ENCODE data around the gene ARHGAP6.

Gene ARHGAP6

GRCh38 chrX:11464380-11464779, 201.3 kb downstream of the ARHGAP6 start:
- ChIA-PET CTCF (interaction anchor here (0.9 kb wide), 1 partner anchor 20 kb away, joined by 3 read pairs; no protein-coding TSS in a partner anchor), POLR2A (no interaction called here)

GRCh38 chrX:11462648-11463047, 203.1 kb downstream of the ARHGAP6 start:
- no peaks in the 10 kb centered on the region for H3K36me3 ChIP-seq (ENCODE audit: control insufficient read depth in 4 of 4, insufficient read depth in 4 of 4, low read length in 3 of 4)
- ChIA-PET CTCF (interaction anchor here (1.6 kb wide), 1 partner anchor 12 kb away, joined by 3 read pairs; no protein-coding TSS in a partner anchor), POLR2A (no interaction called here)
- H3K4me1 ChIP-seq (ENCODE audit: control extremely low read depth in 1 of 4, control insufficient read depth in 4 of 4, insufficient read depth in 4 of 4, low read length in 3 of 4): no peaks in the 10 kb centered on the region
- 67% methylated on average over 2 of the region's 2 CpGs for WGBS (ENCODE audit: insufficient coverage)
- H3K4me3 ChIP-seq (ENCODE audit: control insufficient read depth in 1 of 7, extremely low read depth in 1 of 7, insufficient read depth in 4 of 7, low read depth in 2 of 7, low read length in 6 of 7): no peak overlapping the region
- DNase-seq: no peak
- H3K27me3 ChIP-seq (replicated peaks in 2 of 5; ENCODE audit: control insufficient read depth in 4 of 5, insufficient read depth in 5 of 5, low read length in 4 of 5): peaks cover 0 to 1% (median 0%) of the 10 kb centered on the region in 5 experiments
- no peak overlapping the region for H3K27ac ChIP-seq (ENCODE audit: insufficient read depth in 1 of 2, low read depth in 1 of 2, low read length in 2 of 2, poor library complexity in 1 of 2, severe bottlenecking in 2 of 2)
- no peaks in the 10 kb centered on the region for H3K9me3 ChIP-seq (ENCODE audit: control extremely low read depth in 1 of 5, control insufficient read depth in 4 of 5, insufficient read depth in 2 of 5, low read depth in 1 of 5, low read length in 4 of 5)

More at GRCh38 chrX:11464380-11464779, 201.3 kb downstream of the ARHGAP6 start:
- peak in 2 of 3 donors; percentile 7 to 39 for DNase-seq
- peaks cover 0 to 1% (median 0%) of the 10 kb centered on the region in 5 experiments for H3K27me3 ChIP-seq (replicated peaks in 2 of 5; ENCODE audit: control insufficient read depth in 4 of 5, insufficient read depth in 5 of 5, low read length in 4 of 5)
- no peaks in the 10 kb centered on the region for H3K9me3 ChIP-seq (ENCODE audit: control extremely low read depth in 1 of 5, control insufficient read depth in 4 of 5, insufficient read depth in 2 of 5, low read depth in 1 of 5, low read length in 4 of 5)
- H3K27ac ChIP-seq (ENCODE audit: insufficient read depth in 1 of 2, low read depth in 1 of 2, low read length in 2 of 2, poor library complexity in 1 of 2, severe bottlenecking in 2 of 2): peak overlapping the region in 1 of 2 experiments; percentile 43
- no peak overlapping the region for H3K4me3 ChIP-seq (ENCODE audit: control insufficient read depth in 1 of 7, extremely low read depth in 1 of 7, insufficient read depth in 4 of 7, low read depth in 2 of 7, low read length in 6 of 7)
- H3K4me1 ChIP-seq (ENCODE audit: control extremely low read depth in 1 of 4, control insufficient read depth in 4 of 4, insufficient read depth in 4 of 4, low read length in 3 of 4): no peaks in the 10 kb centered on the region
- WGBS (ENCODE audit: insufficient coverage): 56% methylated on average over 1 of the region's 1 CpG
- H3K36me3 ChIP-seq (ENCODE audit: control insufficient read depth in 4 of 4, insufficient read depth in 4 of 4, low read length in 3 of 4): no peaks in the 10 kb centered on the region

GRCh38 chrX:11462136-11462535, 203.6 kb downstream of the ARHGAP6 start:
- no peak overlapping the region for H3K27ac ChIP-seq (ENCODE audit: insufficient read depth in 1 of 2, low read depth in 1 of 2, low read length in 2 of 2, poor library complexity in 1 of 2, severe bottlenecking in 2 of 2)
- H3K27me3 ChIP-seq (replicated peaks in 2 of 5; ENCODE audit: control insufficient read depth in 4 of 5, insufficient read depth in 5 of 5, low read length in 4 of 5): peaks cover 0 to 1% (median 0%) of the 10 kb centered on the region in 5 experiments
- H3K4me3 ChIP-seq (ENCODE audit: control insufficient read depth in 1 of 7, extremely low read depth in 1 of 7, insufficient read depth in 4 of 7, low read depth in 2 of 7, low read length in 6 of 7): no peak overlapping the region
- H3K36me3 ChIP-seq (ENCODE audit: control insufficient read depth in 4 of 4, insufficient read depth in 4 of 4, low read length in 3 of 4): no peaks in the 10 kb centered on the region
- DNase-seq: no peak
- ChIA-PET CTCF (interaction anchor here (1.4 to 1.6 kb wide), 2 partner anchors 13 to 42 kb away, joined by 3 read pairs; no protein-coding TSS in a partner anchor), POLR2A (no interaction called here)
- H3K4me1 ChIP-seq (ENCODE audit: control extremely low read depth in 1 of 4, control insufficient read depth in 4 of 4, insufficient read depth in 4 of 4, low read length in 3 of 4): no peaks in the 10 kb centered on the region
- WGBS (ENCODE audit: insufficient coverage): 53% methylated on average over 2 of the region's 5 CpGs
- no peaks in the 10 kb centered on the region for H3K9me3 ChIP-seq (ENCODE audit: control extremely low read depth in 1 of 5, control insufficient read depth in 4 of 5, insufficient read depth in 2 of 5, low read depth in 1 of 5, low read length in 4 of 5)

GRCh38 chrX:11461201-11462001, 204.3 kb downstream of the ARHGAP6 start:
- POLR2A ChIA-PET: no interaction called here
- Histone ChIP-seq H3K36me3 (ENCODE audit: control insufficient read depth in 4 of 4, insufficient read depth in 4 of 4, low read length in 3 of 4) (no peaks in the 10 kb centered on the region), H3K9me3 (ENCODE audit: control extremely low read depth in 1 of 5, control insufficient read depth in 4 of 5, insufficient read depth in 2 of 5, low read depth in 1 of 5, low read length in 4 of 5) (no peaks in the 10 kb centered on the region), H3K27ac (ENCODE audit: insufficient read depth in 1 of 2, low read depth in 1 of 2, low read length in 2 of 2, poor library complexity in 1 of 2, severe bottlenecking in 2 of 2) (peak overlapping the region in 1 of 2 experiments; percentile 69), H3K4me1 (ENCODE audit: control extremely low read depth in 1 of 4, control insufficient read depth in 4 of 4, insufficient read depth in 4 of 4, low read length in 3 of 4) (no peaks in the 10 kb centered on the region), H3K27me3 (replicated peaks in 2 of 5; ENCODE audit: control insufficient read depth in 4 of 5, insufficient read depth in 5 of 5, low read length in 4 of 5) (peaks cover 0 to 1% (median 0%) of the 10 kb centered on the region in 5 experiments), H3K4me3 (ENCODE audit: control insufficient read depth in 1 of 7, extremely low read depth in 1 of 7, insufficient read depth in 4 of 7, low read depth in 2 of 7, low read length in 6 of 7) (no peak overlapping the region)
- 50% methylated on average over 2 of the region's 5 CpGs for WGBS (ENCODE audit: insufficient coverage)
- CTCF ChIA-PET: interaction anchor here (1.4 to 1.6 kb wide), 2 partner anchors 13 to 43 kb away, joined by 3 read pairs; no protein-coding TSS in a partner anchor
- peak in 2 of 3 donors; percentile 19 to 44 for DNase-seq

GRCh38 chrX:11460347-11460746, 205.4 kb downstream of the ARHGAP6 start:
- Histone ChIP-seq H3K36me3 (ENCODE audit: control insufficient read depth in 4 of 4, insufficient read depth in 4 of 4, low read length in 3 of 4) (no peaks in the 10 kb centered on the region), H3K27ac (ENCODE audit: insufficient read depth in 1 of 2, low read depth in 1 of 2, low read length in 2 of 2, poor library complexity in 1 of 2, severe bottlenecking in 2 of 2) (no peak overlapping the region), H3K9me3 (ENCODE audit: control extremely low read depth in 1 of 5, control insufficient read depth in 4 of 5, insufficient read depth in 2 of 5, low read depth in 1 of 5, low read length in 4 of 5) (no peaks in the 10 kb centered on the region), H3K27me3 (replicated peaks in 2 of 5; ENCODE audit: control insufficient read depth in 4 of 5, insufficient read depth in 5 of 5, low read length in 4 of 5) (peaks cover 0 to 1% (median 0%) of the 10 kb centered on the region in 5 experiments), H3K4me3 (ENCODE audit: control insufficient read depth in 1 of 7, extremely low read depth in 1 of 7, insufficient read depth in 4 of 7, low read depth in 2 of 7, low read length in 6 of 7) (no peak overlapping the region), H3K4me1 (ENCODE audit: control extremely low read depth in 1 of 4, control insufficient read depth in 4 of 4, insufficient read depth in 4 of 4, low read length in 3 of 4) (no peaks in the 10 kb centered on the region)
- ChIA-PET POLR2A (no interaction called here), CTCF (no interaction called here)
- DNase-seq: no peak
- WGBS (ENCODE audit: insufficient coverage): 86% methylated on average over 2 of the region's 2 CpGs

- Histone ChIP-seq H3K27ac (ENCODE audit: insufficient read depth in 1 of 2, low read depth in 1 of 2, low read length in 2 of 2, poor library complexity in 1 of 2, severe bottlenecking in 2 of 2) (no peak overlapping the region), H3K4me1 (ENCODE audit: control extremely low read depth in 1 of 4, control insufficient read depth in 4 of 4, insufficient read depth in 4 of 4, low read length in 3 of 4) (no peaks in the 10 kb centered on the region), H3K4me3 (ENCODE audit: control insufficient read depth in 1 of 7, extremely low read depth in 1 of 7, insufficient read depth in 4 of 7, low read depth in 2 of 7, low read length in 6 of 7) (no peak overlapping the region), H3K27me3 (replicated peaks in 2 of 5; ENCODE audit: control insufficient read depth in 4 of 5, insufficient read depth in 5 of 5, low read length in 4 of 5) (peaks cover 0 to 2% (median 0%) of the 10 kb centered on the region in 5 experiments), H3K36me3 (ENCODE audit: control insufficient read depth in 4 of 4, insufficient read depth in 4 of 4, low read length in 3 of 4) (no peaks in the 10 kb centered on the region), H3K9me3 (ENCODE audit: control extremely low read depth in 1 of 5, control insufficient read depth in 4 of 5, insufficient read depth in 2 of 5, low read depth in 1 of 5, low read length in 4 of 5) (no peaks in the 10 kb centered on the region)
- no peak for DNase-seq
- 79% methylated on average over 3 of the region's 3 CpGs for WGBS (ENCODE audit: insufficient coverage)
- POLR2A ChIA-PET: no interaction called here
- CTCF ChIA-PET: no interaction called here
Measured at GRCh38 chrX:11458170-11458569, 207.6 kb downstream of the ARHGAP6 start.

- Histone ChIP-seq H3K4me1 (ENCODE audit: control extremely low read depth in 1 of 4, control insufficient read depth in 4 of 4, insufficient read depth in 4 of 4, low read length in 3 of 4) (no peaks in the 10 kb centered on the region), H3K4me3 (ENCODE audit: control insufficient read depth in 1 of 7, extremely low read depth in 1 of 7, insufficient read depth in 4 of 7, low read depth in 2 of 7, low read length in 6 of 7) (no peak overlapping the region), H3K27me3 (replicated peaks in 2 of 5; ENCODE audit: control insufficient read depth in 4 of 5, insufficient read depth in 5 of 5, low read length in 4 of 5) (peaks cover 0 to 2% (median 0%) of the 10 kb centered on the region in 5 experiments), H3K9me3 (ENCODE audit: control extremely low read depth in 1 of 5, control insufficient read depth in 4 of 5, insufficient read depth in 2 of 5, low read depth in 1 of 5, low read length in 4 of 5) (no peaks in the 10 kb centered on the region), H3K27ac (ENCODE audit: insufficient read depth in 1 of 2, low read depth in 1 of 2, low read length in 2 of 2, poor library complexity in 1 of 2, severe bottlenecking in 2 of 2) (no peak overlapping the region), H3K36me3 (ENCODE audit: control insufficient read depth in 4 of 4, insufficient read depth in 4 of 4, low read length in 3 of 4) (no peaks in the 10 kb centered on the region)
- POLR2A ChIA-PET: no interaction called here
- 80% methylated on average over 5 of the region's 5 CpGs for WGBS (ENCODE audit: insufficient coverage)
- CTCF ChIA-PET: no interaction called here
- no peak for DNase-seq
Measured at GRCh38 chrX:11451151-11451550, 214.6 kb downstream of the ARHGAP6 start.
